HL-60 (cell line): Measurements from ENCODE around the gene TIGD4.

Source experiments
- CTCF ChIP-seq: IDR thresholded peaks from one replicate; pipeline ENCODE4 v1.5.1; 2011; ENCODE audit warnings: low read length, control low read depth, inconsistent platforms; ENCODE audit not compliant: insufficient read depth
- POLR2AphosphoS5 ChIP-seq: IDR thresholded peaks from 2 replicates; pipeline ENCODE4 v1.6.1; 2012; ENCODE audit warnings: low read depth

DNA sequence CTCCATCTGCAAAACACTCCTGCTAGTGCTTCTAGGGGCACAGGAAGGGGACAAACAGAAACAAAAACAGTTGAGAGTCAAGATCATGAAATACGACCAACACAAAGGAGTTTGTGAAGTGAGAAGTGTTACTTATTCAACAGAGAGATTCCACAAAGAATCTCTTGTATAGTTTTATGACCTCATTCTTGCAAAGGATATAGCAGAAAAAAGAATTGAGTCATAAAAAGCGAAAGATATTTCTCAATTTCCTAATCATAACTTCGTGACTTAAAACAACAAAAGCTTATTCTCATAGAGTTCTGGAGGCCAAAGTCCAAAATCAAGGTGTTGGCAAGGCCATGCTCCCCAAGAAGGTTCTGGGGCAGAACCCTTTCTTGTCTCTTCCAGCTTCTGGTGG lies 40.7 kb downstream of the TIGD4 start:
- TF ChIP-seq CTCF (no peak), POLR2AphosphoS5 (no peak)
